GM12865 (cell line): Measurements from ENCODE around the gene EPHB2.

ENCODE experiments used
- DNase-seq: peaks from one replicate; pipeline ENCODE4 v3.0.0; 2010; ENCODE audit warnings: low read depth
- H3K4me3 ChIP-seq: 2 replicates; pipeline ENCODE4 v1.5.1; 2011; ENCODE audit warnings: mild to moderate bottlenecking, low read depth, low read length, control low read depth
- TF ChIP-seq, protein P1 (sequence below): IDR thresholded peaks from 2 replicates; pipeline ENCODE4 v1.5.1; 2011; ENCODE audit warnings: low read length, control low read depth, low read depth, inconsistent platforms; ENCODE audit not compliant: insufficient read depth; ENCODE audit errors: missing control alignments

EPHB2 gene

DNA sequence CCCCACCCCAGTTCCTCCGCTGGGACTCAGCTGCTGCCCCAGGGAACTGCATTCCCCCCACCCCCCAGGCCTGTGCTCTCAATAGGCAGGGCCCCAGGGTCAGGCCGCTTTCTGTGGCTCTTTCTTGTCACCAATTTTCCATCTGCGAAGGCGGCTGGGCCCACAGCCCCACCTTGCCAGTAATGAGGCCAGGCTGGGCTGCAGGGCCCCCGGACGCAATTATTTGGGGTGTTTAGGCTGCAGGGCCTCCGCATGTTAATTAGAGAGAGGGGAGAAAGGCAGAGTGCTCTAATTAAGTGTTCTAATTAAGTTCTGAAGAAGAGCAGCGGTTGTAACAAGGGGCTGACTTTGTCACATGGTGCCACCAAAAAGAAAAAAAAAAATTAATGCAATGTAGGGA is 71.8 kb downstream of the EPHB2 start:
- no peak for DNase-seq
- no peak overlapping the region for H3K4me3 ChIP-seq
- TF ChIP-seq, protein P1, sequence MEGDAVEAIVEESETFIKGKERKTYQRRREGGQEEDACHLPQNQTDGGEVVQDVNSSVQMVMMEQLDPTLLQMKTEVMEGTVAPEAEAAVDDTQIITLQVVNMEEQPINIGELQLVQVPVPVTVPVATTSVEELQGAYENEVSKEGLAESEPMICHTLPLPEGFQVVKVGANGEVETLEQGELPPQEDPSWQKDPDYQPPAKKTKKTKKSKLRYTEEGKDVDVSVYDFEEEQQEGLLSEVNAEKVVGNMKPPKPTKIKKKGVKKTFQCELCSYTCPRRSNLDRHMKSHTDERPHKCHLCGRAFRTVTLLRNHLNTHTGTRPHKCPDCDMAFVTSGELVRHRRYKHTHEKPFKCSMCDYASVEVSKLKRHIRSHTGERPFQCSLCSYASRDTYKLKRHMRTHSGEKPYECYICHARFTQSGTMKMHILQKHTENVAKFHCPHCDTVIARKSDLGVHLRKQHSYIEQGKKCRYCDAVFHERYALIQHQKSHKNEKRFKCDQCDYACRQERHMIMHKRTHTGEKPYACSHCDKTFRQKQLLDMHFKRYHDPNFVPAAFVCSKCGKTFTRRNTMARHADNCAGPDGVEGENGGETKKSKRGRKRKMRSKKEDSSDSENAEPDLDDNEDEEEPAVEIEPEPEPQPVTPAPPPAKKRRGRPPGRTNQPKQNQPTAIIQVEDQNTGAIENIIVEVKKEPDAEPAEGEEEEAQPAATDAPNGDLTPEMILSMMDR, result no peak

DNA sequence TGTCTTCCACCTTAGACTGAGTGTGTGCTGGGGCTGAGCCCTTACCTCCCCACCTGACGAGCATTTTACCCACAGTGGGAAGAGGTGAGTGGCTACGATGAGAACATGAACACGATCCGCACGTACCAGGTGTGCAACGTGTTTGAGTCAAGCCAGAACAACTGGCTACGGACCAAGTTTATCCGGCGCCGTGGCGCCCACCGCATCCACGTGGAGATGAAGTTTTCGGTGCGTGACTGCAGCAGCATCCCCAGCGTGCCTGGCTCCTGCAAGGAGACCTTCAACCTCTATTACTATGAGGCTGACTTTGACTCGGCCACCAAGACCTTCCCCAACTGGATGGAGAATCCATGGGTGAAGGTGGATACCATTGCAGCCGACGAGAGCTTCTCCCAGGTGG is 73.7 kb downstream of the EPHB2 start:
- no peak for DNase-seq
- H3K4me3 ChIP-seq, result no peak overlapping the region
- TF ChIP-seq, protein P1, result no peak

DNA sequence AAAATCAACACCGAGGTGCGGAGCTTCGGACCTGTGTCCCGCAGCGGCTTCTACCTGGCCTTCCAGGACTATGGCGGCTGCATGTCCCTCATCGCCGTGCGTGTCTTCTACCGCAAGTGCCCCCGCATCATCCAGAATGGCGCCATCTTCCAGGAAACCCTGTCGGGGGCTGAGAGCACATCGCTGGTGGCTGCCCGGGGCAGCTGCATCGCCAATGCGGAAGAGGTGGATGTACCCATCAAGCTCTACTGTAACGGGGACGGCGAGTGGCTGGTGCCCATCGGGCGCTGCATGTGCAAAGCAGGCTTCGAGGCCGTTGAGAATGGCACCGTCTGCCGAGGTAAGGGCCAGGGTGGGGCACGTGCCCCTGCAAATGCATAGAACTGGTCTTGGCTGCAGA is 74.1 kb downstream of the EPHB2 start:
- H3K4me3 ChIP-seq, result no peak overlapping the region
- TF ChIP-seq, protein P1, result no peak
- no peak for DNase-seq

DNA sequence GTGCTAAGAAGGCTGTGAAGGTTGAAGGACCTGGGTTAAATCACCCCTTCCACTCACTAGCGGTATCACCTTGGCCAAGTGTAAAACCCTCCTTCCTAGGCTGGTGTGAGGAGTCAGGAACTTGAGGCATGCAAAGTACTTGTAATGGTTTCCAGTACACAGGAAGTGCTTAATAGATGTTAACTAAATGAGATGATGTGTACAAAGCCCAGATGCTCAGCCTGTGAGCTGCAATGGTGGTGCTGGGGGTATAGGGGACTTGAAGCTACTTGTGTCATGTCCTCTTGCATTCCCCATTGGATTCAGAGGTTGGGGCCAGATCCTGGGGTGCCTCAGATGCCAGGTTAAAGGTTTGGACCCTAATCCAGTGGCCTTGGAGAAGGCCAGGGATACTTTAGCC is 75.5 kb downstream of the EPHB2 start:
- no peak for DNase-seq
- TF ChIP-seq, protein P1, result no peak

DNA sequence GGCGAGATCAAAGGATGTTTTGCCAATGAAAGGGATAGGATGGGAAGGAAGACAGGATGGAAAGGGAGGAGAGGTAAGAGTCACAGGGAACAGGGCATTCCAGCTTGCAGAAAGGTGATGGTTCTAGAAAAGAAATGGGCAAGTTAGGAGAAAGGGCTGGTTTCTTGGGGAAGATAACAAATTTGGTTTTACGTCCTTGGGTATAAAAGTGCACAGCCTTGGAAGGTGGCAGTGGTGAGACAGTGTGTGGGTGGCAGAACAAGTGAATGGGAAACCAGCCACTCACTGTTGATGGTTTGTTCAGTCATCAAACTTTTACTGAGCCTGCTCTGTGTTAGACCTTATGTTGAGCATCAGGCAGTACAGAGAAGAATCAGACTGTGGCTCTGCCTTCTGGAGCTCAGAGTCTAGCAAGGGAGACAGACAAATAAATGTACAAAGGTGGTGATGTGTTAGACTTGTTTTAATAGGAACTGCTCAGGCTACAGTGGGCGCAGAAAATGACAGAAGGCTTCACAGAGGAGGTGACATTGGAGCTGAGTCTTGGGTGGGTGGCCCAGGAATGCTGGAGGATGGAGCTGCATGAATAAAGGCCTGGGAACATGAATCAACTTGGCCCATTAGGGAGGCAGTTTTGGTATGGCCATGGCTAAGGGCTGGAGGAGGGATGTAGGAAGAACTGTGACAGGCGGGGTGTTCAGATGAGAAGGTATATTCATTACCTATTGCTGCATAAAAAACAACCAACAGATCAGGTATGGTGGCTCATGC is 76.3 kb downstream of the EPHB2 start:
- DNase-seq, result no peak
- TF ChIP-seq, protein P1, result no peak
- no peak overlapping the region for H3K4me3 ChIP-seq

More for the DNA sequence above, 75.5 kb downstream of the EPHB2 start:
- H3K4me3 ChIP-seq, result no peak overlapping the region

DNA sequence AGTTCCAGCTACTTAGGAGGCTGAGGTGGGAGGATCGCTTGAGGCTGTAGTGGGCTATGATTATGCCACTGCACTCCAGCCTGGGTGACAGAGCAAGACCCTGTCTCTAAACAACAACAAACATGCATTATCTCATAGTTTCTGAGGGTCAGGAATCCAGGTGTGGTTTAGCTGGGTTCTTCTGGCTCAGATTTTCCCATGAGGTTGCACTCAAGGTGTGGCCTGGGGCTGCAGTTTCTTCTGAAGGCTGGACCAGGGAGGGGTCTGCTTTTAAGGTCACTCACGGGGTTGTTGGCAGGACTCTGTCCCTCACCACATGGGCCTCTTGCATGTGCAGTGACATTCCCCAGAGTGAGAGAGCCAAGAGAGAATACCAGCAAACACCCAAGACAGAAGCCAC is 77.0 kb downstream of the EPHB2 start:
- no peak overlapping the region for H3K4me3 ChIP-seq
- TF ChIP-seq, protein P1, result no peak
- no peak for DNase-seq

DNA sequence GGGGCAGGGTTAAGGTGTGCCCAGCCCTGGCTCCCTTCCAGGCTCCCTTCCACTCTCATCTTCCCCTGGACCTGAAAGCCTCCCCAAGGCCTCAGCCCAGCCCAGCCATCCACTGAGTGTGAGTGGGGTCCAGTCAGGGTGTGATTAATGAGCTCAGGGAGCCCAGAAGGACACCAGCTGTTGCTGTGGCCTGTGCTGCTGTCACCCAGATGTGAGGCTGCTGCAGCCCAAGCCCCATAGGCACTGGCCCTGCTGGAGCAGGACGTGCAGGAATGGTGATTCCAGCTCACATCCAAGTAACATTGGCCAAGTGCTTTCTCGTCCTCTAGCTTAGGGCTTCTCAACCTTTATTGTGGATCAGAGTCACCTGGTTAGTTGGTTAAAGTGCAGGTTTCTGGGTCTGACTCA is 77.6 kb downstream of the EPHB2 start:
- DNase-seq, result no peak
- TF ChIP-seq, protein P1, result no peak
- no peak overlapping the region for H3K4me3 ChIP-seq
